ENCODE data around the gene CLSTN1.
"Not testable (repeated sequence)": the region's sequence is repeated elsewhere in the genome, so short reads cannot be mapped to it uniquely, and the experiment has no call there.

Gene CLSTN1

GRCh38 chr1:9825093-9826074 lies 1.6 kb upstream of the CLSTN1 start:
- FAIRE-seq: no peak

- FAIRE-seq: no peak
Measured at GRCh38 chr1:9824702-9825089, 931 bp upstream of the CLSTN1 start.

- FAIRE-seq: no peak
Measured at GRCh38 chr1:9823693-9823942, 147 bp downstream of the CLSTN1 start.

- no peak for FAIRE-seq
Measured at GRCh38 chr1:9822897-9823692, 670 bp downstream of the CLSTN1 start.

GRCh38 chr1:9822490-9822889 lies 1.3 kb downstream of the CLSTN1 start:
- FAIRE-seq: no peak

GRCh38 chr1:9821710-9822109 lies 2.1 kb downstream of the CLSTN1 start:
- FAIRE-seq: no peak

GRCh38 chr1:9820521-9820920 lies 3.2 kb downstream of the CLSTN1 start:
- FAIRE-seq: no peak

- FAIRE-seq: no peak
Measured at GRCh38 chr1:9817734-9818133, 6.0 kb downstream of the CLSTN1 start.

GRCh38 chr1:9816199-9816598 lies 7.6 kb downstream of the CLSTN1 start:
- no peak for FAIRE-seq

- peak; percentile 60 for FAIRE-seq
Measured at GRCh38 chr1:9815150-9815549, 8.6 kb downstream of the CLSTN1 start.

- FAIRE-seq: no peak
Measured at GRCh38 chr1:9814619-9815018, 9.1 kb downstream of the CLSTN1 start.

- FAIRE-seq: no peak
Measured at GRCh38 chr1:9811239-9811966, 12.4 kb downstream of the CLSTN1 start.

- no peak for FAIRE-seq
Measured at GRCh38 chr1:9809100-9809510, 14.7 kb downstream of the CLSTN1 start.

GRCh38 chr1:9808459-9808858 lies 15.3 kb downstream of the CLSTN1 start:
- no peak for FAIRE-seq

GRCh38 chr1:9807541-9807940 lies 16.2 kb downstream of the CLSTN1 start:
- no peak for FAIRE-seq

- not testable (repeated sequence) for FAIRE-seq
Measured at GRCh38 chr1:9805972-9806371, 17.8 kb downstream of the CLSTN1 start.

GRCh38 chr1:9805006-9805508 lies 18.7 kb downstream of the CLSTN1 start:
- FAIRE-seq: no peak

GRCh38 chr1:9803003-9803918 lies 20.5 kb downstream of the CLSTN1 start:
- FAIRE-seq: not testable (repeated sequence)

- FAIRE-seq: no peak
Measured at GRCh38 chr1:9801909-9802308, 21.9 kb downstream of the CLSTN1 start.

GRCh38 chr1:9798236-9799130 lies 25.3 kb downstream of the CLSTN1 start:
- FAIRE-seq: no peak

- no peak for FAIRE-seq
Measured at GRCh38 chr1:9797049-9797448, 26.7 kb downstream of the CLSTN1 start.
